Astrocyte of the cerebellum (primary cell): ENCODE results near the gene RASIP1.

Experiments used
- DNase-seq: peaks from one replicate; pipeline ENCODE4 v3.0.0-alpha.2; 2011; ENCODE audit warnings: low read depth
- H3K4me3 ChIP-seq: 2 replicates; pipeline ENCODE4 v1.5.1; 2011; ENCODE audit warnings: mild to moderate bottlenecking, low read depth, low read length, moderate library complexity
- CTCF ChIP-seq: IDR thresholded peaks from 2 replicates; pipeline ENCODE4 v1.5.1; 2012; ENCODE audit warnings: low read length, low read depth, moderate library complexity, mild to moderate bottlenecking; ENCODE audit errors: missing control alignments
- in situ Hi-C: cut with HindIII; loops from 2 replicates; pipeline ENCODE4 v1.10.0; 2017; ENCODE audit warnings: low sequenced_read_pairs

Gene RASIP1

GRCh38 chr19:48739404-48740163, 826 bp downstream of the RASIP1 start:
- no peak for TF ChIP-seq CTCF
- peak overlapping the region; percentile 32 for H3K4me3 ChIP-seq
- in situ Hi-C loops: no loop called here
- no peak for DNase-seq

DNA sequence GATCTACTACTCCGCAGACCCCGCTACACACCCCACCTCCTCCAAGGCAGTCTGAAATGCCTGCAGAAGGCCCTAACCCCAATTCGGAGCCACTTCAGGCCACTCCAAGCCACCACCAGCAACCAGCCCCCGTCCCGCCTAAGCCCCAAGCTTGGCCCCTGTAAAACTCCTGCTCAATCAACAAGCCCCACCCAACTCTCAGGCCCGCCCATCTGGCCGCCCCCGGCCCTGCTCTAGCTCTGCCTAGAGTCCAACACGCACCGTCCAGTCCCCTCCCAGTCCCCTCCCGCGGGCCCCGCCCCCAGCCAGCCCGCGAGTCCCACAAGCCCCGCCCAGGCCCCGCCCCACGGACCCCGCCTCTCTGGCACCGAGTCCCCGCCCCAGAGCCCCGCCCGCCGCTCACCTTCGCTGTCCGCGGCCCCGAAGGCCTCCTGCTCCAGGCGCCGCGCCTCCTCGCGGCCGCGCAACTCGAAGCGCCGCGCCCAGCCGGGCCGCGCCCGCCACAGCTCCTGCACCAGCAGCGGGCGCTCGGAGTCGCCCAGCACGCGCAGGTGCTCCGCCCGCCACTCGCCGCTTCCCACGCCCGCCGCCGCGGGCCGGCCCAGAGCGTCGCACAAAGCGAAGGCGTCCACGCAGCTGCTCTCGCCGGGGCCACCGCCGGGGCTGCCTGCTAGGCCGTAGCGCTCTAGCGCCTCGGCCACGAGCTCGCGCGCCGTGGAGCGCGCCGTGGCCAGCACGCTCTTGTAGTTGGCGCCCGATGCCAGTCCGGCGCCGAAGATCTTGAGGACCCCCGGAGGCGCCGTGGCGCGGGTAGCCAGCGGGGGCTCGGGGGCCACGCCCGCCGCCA, 1.6 kb downstream of the RASIP1 start:
- no peak for TF ChIP-seq CTCF
- in situ Hi-C loops: no loop called here
- DNase-seq: peak; percentile 35
- peak overlapping the region; percentile 32 for H3K4me3 ChIP-seq

- DNase-seq: no peak
- in situ Hi-C loops: no loop called here
- TF ChIP-seq CTCF: no peak
- no peak overlapping the region for H3K4me3 ChIP-seq
These were observed 2.9 kb downstream of the RASIP1 start for GRCh38 chr19:48737360-48737998.

DNA sequence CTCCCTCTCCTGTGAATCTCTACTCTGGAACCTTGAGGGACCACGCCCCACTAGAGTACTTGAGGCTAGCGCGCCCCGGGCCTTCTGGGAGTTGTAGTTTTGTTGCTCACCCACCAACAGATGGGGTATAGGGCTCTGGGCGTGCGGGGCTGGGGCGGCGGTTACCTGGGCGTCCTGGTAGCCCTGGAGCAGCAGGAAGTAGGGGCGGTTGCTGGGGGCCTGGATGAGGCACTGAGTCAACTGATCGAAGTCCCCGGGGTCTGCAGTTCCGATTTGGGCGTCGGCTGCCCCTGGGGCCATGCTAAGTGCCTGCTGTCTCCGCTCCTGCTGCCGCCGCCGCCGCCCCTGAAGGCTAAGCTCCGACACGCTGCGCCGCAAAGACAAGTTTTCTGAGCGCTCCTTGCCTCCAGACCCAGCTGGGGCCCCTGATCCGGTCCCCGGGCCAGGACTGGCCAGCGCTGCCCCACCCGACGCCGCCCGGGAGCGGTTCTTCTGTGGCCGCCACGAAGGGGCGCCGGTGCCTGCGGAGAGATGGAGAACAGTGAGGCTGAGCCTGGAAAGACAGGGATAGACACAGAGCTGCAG, 5.3 kb downstream of the RASIP1 start:
- no peak for TF ChIP-seq CTCF
- no peak for DNase-seq
- in situ Hi-C loops: no loop called here
- peak overlapping the region; percentile 21 for H3K4me3 ChIP-seq

GRCh38 chr19:48734625-48735024, 5.8 kb downstream of the RASIP1 start:
- no peak for DNase-seq
- in situ Hi-C loops: no loop called here
- no peak overlapping the region for H3K4me3 ChIP-seq
- TF ChIP-seq CTCF: no peak

DNA sequence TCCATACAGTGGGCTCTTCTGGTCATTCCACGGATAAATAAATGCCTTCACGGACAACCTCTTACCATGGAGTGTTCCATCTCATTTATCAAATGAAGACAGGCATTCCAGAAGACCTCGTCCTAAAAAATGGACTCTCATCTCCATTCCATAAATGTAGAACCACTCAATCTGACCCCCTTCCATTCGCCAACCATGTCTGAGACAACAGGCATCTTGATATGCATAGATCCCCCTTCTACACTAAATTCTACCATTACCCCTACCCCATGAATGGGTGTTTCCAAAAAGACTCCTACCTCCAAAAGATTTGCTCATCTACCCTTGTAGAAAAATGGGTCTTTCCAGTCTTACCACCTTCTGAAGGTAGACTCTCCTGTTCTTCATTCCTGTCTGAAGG, 9.0 kb downstream of the RASIP1 start:
- TF ChIP-seq CTCF: no peak
- H3K4me3 ChIP-seq: no peak overlapping the region
- in situ Hi-C loops: no loop called here
- DNase-seq: no peak
